ENCODE data around the gene MAN2C1.

- TF ChIP-seq RELA (CRISPR knock-in tag; IDR thresholded peaks at IDR 0.05; ENCODE audit: borderline replicate concordance) (no peak), MYBL2 (CRISPR knock-in tag; IDR thresholded peaks at IDR 0.05) (no peak), NFATC4 (CRISPR knock-in tag; IDR thresholded peaks at IDR 0.05) (no peak), MAX (CRISPR knock-in tag; IDR thresholded peaks at IDR 0.05) (no peak), NFYB (CRISPR knock-in tag; conservative IDR thresholded peaks at IDR 0.05; ENCODE audit: low read depth) (no peak), ESRRA (CRISPR knock-in tag; IDR thresholded peaks at IDR 0.05; ENCODE audit: borderline replicate concordance) (no peak), ZBTB21 (CRISPR knock-in tag; IDR thresholded peaks at IDR 0.05; ENCODE audit: borderline replicate concordance) (no peak), ETV6 (CRISPR knock-in tag; IDR thresholded peaks at IDR 0.05) (no peak), IRF2 (CRISPR knock-in tag; IDR thresholded peaks at IDR 0.05; ENCODE audit: borderline replicate concordance, low read depth) (no peak)
- TF ChIP-seq, protein P1, sequence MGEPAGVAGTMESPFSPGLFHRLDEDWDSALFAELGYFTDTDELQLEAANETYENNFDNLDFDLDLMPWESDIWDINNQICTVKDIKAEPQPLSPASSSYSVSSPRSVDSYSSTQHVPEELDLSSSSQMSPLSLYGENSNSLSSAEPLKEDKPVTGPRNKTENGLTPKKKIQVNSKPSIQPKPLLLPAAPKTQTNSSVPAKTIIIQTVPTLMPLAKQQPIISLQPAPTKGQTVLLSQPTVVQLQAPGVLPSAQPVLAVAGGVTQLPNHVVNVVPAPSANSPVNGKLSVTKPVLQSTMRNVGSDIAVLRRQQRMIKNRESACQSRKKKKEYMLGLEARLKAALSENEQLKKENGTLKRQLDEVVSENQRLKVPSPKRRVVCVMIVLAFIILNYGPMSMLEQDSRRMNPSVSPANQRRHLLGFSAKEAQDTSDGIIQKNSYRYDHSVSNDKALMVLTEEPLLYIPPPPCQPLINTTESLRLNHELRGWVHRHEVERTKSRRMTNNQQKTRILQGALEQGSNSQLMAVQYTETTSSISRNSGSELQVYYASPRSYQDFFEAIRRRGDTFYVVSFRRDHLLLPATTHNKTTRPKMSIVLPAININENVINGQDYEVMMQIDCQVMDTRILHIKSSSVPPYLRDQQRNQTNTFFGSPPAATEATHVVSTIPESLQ (CRISPR knock-in tag; IDR thresholded peaks at IDR 0.05): no peak
- TF ChIP-seq, protein P2, sequence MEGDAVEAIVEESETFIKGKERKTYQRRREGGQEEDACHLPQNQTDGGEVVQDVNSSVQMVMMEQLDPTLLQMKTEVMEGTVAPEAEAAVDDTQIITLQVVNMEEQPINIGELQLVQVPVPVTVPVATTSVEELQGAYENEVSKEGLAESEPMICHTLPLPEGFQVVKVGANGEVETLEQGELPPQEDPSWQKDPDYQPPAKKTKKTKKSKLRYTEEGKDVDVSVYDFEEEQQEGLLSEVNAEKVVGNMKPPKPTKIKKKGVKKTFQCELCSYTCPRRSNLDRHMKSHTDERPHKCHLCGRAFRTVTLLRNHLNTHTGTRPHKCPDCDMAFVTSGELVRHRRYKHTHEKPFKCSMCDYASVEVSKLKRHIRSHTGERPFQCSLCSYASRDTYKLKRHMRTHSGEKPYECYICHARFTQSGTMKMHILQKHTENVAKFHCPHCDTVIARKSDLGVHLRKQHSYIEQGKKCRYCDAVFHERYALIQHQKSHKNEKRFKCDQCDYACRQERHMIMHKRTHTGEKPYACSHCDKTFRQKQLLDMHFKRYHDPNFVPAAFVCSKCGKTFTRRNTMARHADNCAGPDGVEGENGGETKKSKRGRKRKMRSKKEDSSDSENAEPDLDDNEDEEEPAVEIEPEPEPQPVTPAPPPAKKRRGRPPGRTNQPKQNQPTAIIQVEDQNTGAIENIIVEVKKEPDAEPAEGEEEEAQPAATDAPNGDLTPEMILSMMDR (IDR thresholded peaks at IDR 0.05): no peak
- TF ChIP-seq, protein P3, sequence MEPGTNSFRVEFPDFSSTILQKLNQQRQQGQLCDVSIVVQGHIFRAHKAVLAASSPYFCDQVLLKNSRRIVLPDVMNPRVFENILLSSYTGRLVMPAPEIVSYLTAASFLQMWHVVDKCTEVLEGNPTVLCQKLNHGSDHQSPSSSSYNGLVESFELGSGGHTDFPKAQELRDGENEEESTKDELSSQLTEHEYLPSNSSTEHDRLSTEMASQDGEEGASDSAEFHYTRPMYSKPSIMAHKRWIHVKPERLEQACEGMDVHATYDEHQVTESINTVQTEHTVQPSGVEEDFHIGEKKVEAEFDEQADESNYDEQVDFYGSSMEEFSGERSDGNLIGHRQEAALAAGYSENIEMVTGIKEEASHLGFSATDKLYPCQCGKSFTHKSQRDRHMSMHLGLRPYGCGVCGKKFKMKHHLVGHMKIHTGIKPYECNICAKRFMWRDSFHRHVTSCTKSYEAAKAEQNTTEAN (CRISPR knock-in tag; IDR thresholded peaks at IDR 0.05): no peak
Observed at GRCh38 chr15:75397494-75397893, 29.1 kb upstream of the MAN2C1 start.
